ENCODE data around the gene ZNHIT6.

- TF ChIP-seq CTCF (conservative IDR thresholded peaks at IDR 0.05 in 1 of 2, IDR thresholded peaks at IDR 0.05 in 1 of 2; ENCODE audit: extremely low read depth in 1 of 2, insufficient read depth in 1 of 2, low read depth in 1 of 2, low read length in 2 of 2) (no peak), EZH2 (IDR thresholded peaks at IDR 0.05; ENCODE audit: borderline replicate concordance, low read length) (no peak)
Measured at GRCh38 chr1:85708829-85709227, 595 bp upstream of the ZNHIT6 start.
